ENCODE data around the gene ADAMTS8. TPM values are rescaled to one million over a fixed set of nuclear protein-coding genes. Genes with fewer than 3 reads are reported as not detected.

The ADAMTS8 gene
- total RNA-seq, 1 donor: 2.6 TPM

DNA sequence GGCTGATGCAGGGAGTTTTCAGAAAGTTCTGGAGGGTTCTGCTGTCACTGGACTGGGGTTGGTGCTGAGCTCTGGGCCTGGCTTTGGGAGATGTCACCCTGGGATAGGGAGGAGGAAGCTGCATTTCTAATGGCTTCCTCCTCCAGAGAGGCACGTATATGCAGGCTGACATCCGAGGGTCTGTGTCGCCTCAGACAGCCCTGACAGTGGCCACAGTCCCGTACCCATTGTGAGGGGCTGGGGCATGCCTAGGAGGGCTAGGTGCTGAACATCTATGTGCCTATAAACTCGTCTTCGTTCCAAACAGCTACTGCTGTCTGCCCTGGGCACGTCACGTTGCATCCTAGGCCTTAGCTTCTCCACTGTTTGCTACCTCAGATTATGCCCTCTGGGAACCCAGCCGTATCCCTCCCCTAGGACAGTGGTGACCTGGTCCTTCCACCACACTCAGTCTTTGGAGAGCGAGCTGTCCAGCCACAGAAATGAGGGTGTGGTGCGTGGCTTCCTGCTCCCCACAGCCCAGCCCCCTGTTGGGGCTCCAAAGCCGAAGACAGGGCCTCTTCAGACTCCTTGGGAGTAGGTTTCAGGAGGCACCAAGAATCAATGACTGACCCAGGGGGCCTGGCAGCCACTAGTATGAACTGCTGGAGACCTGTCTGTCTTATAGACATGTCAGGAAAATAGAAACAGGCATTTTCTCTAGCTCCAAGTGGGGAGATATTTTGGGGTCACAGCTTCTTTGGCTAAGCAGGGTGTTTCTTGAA, 46.4 kb upstream of the ADAMTS8 start:
- H3K4me3 ChIP-seq (ENCODE audit: low read depth, low read length): no peak overlapping the region
- TF ChIP-seq, protein P1, sequence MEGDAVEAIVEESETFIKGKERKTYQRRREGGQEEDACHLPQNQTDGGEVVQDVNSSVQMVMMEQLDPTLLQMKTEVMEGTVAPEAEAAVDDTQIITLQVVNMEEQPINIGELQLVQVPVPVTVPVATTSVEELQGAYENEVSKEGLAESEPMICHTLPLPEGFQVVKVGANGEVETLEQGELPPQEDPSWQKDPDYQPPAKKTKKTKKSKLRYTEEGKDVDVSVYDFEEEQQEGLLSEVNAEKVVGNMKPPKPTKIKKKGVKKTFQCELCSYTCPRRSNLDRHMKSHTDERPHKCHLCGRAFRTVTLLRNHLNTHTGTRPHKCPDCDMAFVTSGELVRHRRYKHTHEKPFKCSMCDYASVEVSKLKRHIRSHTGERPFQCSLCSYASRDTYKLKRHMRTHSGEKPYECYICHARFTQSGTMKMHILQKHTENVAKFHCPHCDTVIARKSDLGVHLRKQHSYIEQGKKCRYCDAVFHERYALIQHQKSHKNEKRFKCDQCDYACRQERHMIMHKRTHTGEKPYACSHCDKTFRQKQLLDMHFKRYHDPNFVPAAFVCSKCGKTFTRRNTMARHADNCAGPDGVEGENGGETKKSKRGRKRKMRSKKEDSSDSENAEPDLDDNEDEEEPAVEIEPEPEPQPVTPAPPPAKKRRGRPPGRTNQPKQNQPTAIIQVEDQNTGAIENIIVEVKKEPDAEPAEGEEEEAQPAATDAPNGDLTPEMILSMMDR (IDR thresholded peaks at IDR 0.05; ENCODE audit: insufficient read depth, low read length): no peak
- DNase-seq (ENCODE audit: low read depth): no peak

DNA sequence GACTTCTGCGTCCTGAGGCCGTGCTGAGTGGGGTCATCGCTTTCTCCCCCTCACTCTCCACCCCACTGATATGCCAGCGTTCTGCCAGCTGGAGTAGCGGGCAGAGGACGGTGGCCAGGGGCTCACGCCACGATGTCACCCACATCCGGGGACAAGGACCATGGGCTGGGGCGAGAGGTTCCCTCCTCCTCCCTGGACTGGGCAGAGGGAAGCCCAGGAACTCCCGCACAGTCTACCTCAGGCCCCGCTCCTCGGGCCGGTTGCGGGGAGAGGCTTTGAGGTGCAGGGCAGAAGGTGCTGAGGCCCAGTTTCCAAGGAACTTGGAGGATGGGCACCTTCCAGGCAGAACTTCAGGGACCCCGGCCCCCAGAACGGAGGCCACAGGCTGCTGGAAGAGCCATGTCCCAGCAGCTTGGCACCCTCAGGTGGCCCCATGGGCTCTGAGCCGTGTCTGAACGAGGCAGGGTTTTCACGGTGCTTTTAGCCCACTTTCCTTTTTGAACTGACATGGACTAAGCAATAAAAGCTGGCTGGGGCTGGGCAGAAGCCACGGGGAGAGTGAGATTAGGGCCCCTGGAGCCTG, 45.5 kb upstream of the ADAMTS8 start:
- H3K4me3 ChIP-seq (ENCODE audit: low read depth, low read length): no peak overlapping the region
- TF ChIP-seq, protein P1 (IDR thresholded peaks at IDR 0.05; ENCODE audit: insufficient read depth, low read length): no peak
- DNase-seq (ENCODE audit: low read depth): no peak

DNA sequence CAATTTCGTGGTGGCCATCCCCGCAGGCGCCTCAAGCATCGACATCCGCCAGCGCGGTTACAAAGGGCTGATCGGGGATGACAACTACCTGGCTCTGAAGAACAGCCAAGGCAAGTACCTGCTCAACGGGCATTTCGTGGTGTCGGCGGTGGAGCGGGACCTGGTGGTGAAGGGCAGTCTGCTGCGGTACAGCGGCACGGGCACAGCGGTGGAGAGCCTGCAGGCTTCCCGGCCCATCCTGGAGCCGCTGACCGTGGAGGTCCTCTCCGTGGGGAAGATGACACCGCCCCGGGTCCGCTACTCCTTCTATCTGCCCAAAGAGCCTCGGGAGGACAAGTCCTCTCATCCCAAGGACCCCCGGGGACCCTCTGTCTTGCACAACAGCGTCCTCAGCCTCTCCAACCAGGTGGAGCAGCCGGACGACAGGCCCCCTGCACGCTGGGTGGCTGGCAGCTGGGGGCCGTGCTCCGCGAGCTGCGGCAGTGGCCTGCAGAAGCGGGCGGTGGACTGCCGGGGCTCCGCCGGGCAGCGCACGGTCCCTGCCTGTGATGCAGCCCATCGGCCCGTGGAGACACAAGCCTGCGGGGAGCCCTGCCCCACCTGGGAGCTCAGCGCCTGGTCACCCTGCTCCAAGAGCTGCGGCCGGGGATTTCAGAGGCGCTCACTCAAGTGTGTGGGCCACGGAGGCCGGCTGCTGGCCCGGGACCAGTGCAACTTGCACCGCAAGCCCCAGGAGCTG, 44.8 kb upstream of the ADAMTS8 start:
- DNase-seq (ENCODE audit: low read depth): no peak
- no peak overlapping the region for H3K4me3 ChIP-seq (ENCODE audit: low read depth, low read length)
- TF ChIP-seq, protein P1 (IDR thresholded peaks at IDR 0.05; ENCODE audit: insufficient read depth, low read length): no peak

DNA sequence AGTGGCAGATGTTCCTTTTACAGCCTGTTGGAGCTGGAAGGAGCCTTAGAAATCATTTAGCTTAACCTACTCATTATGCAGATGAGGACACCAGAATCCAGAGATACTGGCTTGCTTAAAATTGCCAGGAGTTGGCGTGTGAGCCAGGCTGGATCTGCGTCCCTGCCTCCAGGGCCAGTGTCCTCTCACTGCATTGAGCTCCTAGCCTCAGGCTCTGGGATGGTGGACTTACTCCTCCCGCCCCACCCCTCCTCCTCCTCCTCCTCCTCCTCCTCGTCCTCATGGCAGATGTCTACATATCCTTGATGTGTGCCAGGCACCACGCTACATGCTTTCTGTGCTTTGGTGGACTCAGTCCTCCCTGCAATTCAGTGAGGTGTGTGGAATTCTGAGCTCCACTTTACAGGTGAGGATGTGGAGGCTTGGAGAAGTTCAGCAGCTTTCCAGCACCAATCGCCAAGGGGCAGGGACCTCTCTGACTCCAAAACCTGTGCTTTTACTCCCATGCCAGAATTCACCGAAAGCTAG, 44.1 kb upstream of the ADAMTS8 start:
- TF ChIP-seq, protein P1 (IDR thresholded peaks at IDR 0.05; ENCODE audit: insufficient read depth, low read length): no peak
- no peak for DNase-seq (ENCODE audit: low read depth)
- H3K4me3 ChIP-seq (ENCODE audit: low read depth, low read length): no peak overlapping the region

DNA sequence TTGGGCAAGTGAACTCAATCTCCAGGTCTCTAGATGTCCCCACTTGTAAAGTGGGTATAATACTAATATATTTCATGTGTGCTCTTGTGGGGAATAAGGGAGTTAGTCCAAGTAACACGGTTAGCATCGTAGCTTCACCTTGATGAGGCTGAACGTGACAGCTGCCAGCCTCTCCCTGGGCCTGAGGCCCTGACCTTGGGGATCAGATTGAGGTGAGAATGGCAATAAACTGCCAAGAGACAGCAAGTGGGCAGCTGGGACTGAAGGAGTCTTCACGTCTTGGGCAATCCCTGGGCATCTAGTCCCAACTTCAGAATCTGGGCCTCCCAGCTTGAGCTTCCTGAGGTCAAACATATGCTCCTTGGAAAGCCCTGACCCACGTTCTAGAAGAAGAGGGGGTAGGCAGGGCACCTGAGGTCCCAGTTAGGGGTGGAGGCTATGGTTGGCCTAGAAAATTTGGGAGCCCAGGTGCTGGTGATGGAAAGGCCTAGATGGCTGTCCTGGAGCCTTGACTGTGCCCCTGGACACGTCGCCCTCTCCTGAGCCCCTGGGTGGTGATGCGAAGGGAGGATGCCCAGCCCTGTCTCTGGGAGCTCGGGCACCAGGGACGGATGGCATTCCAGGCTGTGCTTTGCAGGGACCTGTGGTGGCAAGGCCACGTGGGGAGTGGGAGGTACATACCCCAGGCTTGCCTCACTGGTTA, 43.5 kb upstream of the ADAMTS8 start:
- no peak overlapping the region for H3K4me3 ChIP-seq (ENCODE audit: low read depth, low read length)
- TF ChIP-seq, protein P1 (IDR thresholded peaks at IDR 0.05; ENCODE audit: insufficient read depth, low read length): no peak
- no peak for DNase-seq (ENCODE audit: low read depth)
